HG03558 (cell line): ENCODE results near the gene ZFYVE26.

Experiments used
- ATAC-seq: cut with Tn5 transposase; IDR thresholded peaks from one replicate; pipeline ENCODE4 v1.9.1; 2021; ENCODE audit warnings: moderate number of reproducible peaks; ENCODE audit not compliant: unreplicated experiment; ENCODE audit errors: extremely low read depth

The ZFYVE26 gene

DNA sequence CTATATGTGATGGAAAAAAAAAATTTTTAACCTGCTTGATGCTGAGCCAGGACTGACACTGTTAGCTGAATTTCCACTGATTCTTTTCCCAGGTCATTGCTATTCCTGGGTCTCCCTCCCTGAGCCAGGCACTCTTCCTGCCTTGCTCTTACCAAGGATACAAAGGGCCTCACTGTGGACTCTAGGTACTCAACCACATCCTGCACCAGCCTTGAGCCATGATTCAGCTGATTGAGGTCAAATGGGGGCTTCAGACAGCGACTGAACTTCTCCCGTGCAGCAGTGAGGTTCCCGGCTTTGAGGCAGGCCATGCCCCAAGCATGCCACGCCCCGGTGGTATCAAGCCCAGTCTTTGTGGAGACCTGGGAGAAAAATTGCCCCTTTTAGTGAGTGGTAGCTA lies 54.3 kb downstream of the ZFYVE26 start:
- no peak for ATAC-seq

GRCh38 chr14:67759916-67760315 lies 56.5 kb downstream of the ZFYVE26 start:
- ATAC-seq, result no peak

DNA sequence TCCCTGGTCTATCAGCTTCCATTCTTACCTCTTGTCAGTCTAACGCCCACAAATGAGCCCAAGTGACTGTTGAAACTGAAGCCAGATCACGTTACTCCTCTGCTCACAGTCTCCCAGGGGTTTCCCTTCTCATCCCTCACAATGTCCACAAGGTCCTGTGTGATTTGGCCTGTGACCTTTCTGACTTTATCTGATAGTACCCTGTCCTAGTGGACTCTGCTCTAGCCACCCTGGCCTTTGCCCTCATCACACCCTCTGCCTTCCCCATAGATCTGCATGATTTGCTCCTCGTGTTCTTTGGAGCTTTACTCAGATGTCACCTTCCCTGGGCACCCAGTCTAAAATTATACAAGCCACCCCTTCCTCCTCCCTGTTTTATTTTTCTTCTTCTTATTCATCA lies 59.2 kb downstream of the ZFYVE26 start:
- ATAC-seq, result no peak

- ATAC-seq, result no peak
Measured at GRCh38 chr14:67756496-67756895, 59.9 kb downstream of the ZFYVE26 start.

GRCh38 chr14:67749341-67750084 lies 66.9 kb downstream of the ZFYVE26 start:
- ATAC-seq, result no peak

- no peak for ATAC-seq
Measured at GRCh38 chr14:67748312-67748711, 68.1 kb downstream of the ZFYVE26 start.

DNA sequence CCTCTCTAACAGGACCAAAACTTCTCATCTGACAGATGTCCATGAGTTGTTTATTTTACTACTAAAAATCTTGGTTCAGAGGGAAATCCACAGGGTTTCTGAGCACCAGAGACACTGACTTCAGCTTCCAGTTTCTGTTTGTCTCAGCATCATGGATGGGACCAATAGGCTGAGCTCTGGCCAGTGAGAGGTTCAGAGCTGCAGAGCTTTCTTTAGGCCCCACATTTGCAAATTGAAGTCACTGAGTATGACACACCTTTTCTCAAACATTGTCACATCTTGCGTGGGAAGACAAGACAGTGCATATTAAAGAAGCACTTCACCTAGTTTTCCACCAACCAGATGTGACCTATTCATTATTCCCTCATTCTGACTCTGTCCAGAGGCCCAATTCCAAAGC lies 69.5 kb downstream of the ZFYVE26 start:
- ATAC-seq, result no peak

DNA sequence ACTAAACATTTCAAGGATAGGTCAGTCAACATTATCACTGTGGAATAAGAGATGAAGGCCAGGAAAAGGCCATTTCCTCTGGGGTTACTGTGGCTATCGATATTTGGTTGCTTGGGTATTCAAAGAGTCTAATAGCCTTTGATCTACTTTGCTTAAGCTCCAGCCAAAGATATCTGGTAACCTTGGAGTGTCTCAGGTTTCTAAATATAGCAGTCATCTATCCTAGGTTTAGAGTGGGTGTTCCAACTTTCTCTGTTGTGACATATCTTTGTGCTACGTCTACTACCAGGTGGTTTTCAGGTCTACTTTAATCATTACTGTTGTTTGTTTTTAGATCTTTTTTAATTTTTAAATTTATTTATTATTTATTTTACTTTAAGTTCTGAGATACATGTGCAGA lies 72.3 kb downstream of the ZFYVE26 start:
- no peak for ATAC-seq

GRCh38 chr14:67738740-67739504 lies 77.5 kb downstream of the ZFYVE26 start:
- ATAC-seq, result no peak

GRCh38 chr14:67736771-67737170 lies 79.6 kb downstream of the ZFYVE26 start:
- no peak for ATAC-seq

DNA sequence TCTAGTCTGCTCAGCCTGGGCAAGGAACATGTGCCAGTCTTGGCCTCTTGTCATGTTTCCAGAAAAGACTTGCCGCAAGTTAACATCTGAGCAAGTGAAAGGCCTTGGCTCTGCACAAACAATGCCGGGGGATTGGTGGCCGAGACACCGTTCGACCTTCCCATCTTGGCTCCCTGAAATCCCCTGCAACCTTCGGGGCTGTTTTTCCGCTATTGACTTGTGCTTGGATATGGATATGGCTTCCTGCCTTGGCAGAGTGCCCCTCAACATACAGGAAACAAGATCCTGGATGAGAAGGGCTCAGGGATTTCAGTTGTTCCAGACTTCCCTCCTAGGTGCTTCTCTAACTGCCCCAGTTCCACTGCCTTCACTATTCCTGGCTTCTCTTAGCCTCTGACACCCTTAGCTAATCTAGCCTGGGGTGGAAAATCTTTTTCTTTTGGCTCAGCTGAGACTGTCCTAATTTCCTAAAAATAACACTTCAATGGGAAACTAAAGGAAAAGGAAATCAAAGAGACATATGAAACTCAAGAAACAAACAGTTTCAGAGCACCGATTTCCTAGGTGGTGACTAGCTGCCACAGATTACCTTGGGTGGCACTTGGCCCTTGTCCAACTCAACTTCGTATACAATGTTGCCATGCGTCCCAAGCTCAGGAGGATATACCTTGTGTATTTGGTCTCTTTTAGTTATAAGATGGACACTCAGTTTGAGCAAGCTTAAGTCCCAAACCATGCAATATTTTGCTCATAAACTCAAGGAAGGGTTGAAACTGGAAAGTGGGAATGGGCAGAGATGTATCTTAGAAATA lies 80.8 kb downstream of the ZFYVE26 start:
- ATAC-seq, result no peak

DNA sequence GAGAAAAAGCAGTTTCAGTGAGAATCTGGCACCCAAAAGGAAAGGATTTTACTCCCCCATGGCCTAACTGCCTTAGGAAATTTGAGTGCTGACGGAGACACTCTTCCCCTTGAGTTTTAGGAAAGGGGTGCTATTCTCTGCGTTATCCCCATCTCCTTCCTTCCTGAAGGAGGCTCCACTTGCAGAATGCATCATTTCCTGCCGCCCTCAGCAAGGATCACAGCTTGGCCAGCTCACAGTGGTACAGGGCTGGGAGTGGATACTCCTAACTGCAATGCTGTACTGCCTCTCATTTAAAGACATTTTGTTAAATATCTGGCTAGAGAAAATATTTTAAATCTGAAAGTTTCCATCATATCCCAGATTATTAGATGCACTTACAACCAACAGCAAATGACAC lies 81.7 kb downstream of the ZFYVE26 start:
- no peak for ATAC-seq

- ATAC-seq, result no peak
Measured at GRCh38 chr14:67733616-67734015, 82.8 kb downstream of the ZFYVE26 start.

DNA sequence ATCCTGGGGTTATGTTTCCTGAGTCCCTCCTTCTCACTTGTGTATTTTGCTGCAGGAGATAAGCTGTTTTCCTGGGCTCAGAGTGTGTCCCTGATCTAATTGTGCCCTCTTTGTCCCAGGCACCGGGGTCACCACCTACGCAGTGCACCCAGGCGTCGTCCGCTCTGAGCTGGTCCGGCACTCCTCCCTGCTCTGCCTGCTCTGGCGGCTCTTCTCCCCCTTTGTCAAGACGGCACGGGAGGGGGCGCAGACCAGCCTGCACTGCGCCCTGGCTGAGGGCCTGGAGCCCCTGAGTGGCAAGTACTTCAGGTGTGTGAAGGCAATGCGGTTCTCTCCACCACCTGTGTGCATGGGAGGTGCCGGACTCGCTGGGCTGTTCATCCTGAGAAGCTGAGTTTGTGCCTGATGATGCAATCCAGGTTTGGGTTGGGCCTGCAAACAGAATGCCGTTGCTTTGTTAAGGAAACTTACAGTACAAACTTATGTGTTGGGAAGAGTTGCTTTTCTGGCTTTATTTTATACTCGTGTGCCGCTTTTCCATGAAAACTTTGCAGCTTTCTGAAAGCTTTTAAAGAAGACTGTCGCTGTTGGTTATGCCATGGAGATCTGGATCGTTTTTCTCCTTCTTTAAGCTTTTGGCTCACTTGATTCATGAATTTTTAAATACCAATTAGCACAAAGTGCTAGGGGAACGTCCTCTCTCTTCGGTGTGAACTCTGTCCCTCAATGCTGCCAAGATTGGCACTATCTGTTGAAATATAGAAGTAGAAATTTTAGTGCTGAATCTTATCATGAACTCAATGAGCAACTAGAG lies 87.1 kb downstream of the ZFYVE26 start:
- ATAC-seq, result no peak

DNA sequence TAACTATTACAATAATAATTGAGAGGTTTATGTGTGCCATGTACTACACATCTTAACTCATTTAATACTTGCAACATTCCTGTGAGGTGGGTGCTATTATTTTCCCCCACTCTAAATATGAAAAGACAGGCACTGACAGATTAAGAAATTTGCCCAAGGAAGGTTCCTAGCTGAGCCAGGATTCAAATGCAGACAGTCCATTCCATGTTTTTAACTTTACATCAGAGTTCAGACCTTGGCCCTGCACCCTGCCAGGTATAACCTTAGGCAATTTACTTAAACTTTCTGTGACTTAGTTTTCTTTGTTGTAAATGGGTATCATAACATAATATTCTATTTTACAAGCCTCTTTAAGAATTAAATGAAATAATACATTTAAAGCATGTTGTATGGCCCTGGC lies 88.1 kb downstream of the ZFYVE26 start:
- no peak for ATAC-seq

- no peak for ATAC-seq
Measured at GRCh38 chr14:67727361-67727760, 89.0 kb downstream of the ZFYVE26 start.

GRCh38 chr14:67725171-67725570 lies 91.2 kb downstream of the ZFYVE26 start:
- no peak for ATAC-seq

DNA sequence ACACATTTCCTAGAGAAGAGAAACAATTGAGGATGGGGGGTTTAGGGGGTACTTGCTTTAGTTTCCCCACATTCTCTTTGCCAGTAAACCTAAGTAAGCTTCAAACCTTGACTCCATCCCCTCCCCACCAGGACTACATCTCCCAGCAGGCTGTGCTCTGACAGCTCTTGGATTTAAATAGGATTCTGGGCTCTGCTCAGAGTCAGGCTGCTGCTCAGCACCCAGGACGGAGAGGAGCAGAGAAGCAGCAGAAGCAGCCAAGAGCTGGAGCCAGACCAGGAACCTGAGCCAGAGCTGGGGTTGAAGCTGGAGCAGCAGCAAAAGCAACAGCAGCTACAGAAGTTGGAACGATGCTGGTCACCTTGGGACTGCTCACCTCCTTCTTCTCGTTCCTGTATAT lies 94.1 kb downstream of the ZFYVE26 start:
- no peak for ATAC-seq

GRCh38 chr14:67721875-67722274 lies 94.5 kb downstream of the ZFYVE26 start:
- no peak for ATAC-seq

DNA sequence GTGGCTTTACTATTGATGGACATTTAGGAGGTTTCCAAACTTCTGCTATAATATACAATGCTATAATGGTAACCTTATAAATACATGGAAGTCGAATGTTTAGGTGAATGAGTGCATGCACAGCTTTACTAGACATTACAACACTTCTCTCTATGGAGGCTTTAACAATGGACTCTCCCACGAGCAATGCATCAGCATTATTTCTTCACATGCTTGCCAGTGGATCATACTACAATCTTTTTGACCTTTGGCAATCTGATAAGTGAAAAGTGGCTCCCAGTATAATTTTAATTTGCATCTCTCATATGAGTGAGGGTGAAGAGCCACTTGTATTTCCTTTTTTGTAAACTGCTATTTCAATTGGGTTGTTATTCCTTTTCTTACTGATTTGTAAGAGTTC lies 96.5 kb downstream of the ZFYVE26 start:
- ATAC-seq, result no peak
